Uterus (tissue), 4 donors: ENCODE data around the gene NAGLU. TPM values are rescaled to one million over a fixed set of nuclear protein-coding genes. Genes with fewer than 3 reads are reported as not detected.

Source experiments
- DNase-seq, 2 donors: peaks; one replicate each; pipeline ENCODE4 v3.0.0-alpha.2; 2019 to 2020
- H3K27ac ChIP-seq, 2 donors: fragments of 200-600 bp; sonication (generic); 1 replicate in 1 of 2; 2 replicates in 1 of 2; pipeline ENCODE4 v1.5.1; 2016 to 2018
- H3K27me3 ChIP-seq, 2 donors: fragments of 200-600 bp; sonication (generic); one replicate each; pipeline ENCODE4 v1.5.1; 2018 to 2019; ENCODE audit warnings: control low read depth in 1 of 2
- H3K36me3 ChIP-seq, 2 donors: fragments of 200-600 bp; sonication (generic); one replicate each; pipeline ENCODE4 v1.5.1; 2019; ENCODE audit warnings: control low read depth in 1 of 2
- H3K4me1 ChIP-seq, 2 donors: fragments of 200-600 bp; sonication (generic); one replicate each; pipeline ENCODE4 v1.5.1; 2018 to 2019; ENCODE audit warnings: control low read depth in 1 of 2
- H3K4me3 ChIP-seq, 2 donors: fragments of 200-600 bp; sonication (generic); 1 replicate in 1 of 2; 2 replicates in 1 of 2; pipeline ENCODE4 v1.5.1; 2018 to 2019; ENCODE audit warnings: mild to moderate bottlenecking in 1 of 2
- H3K9me3 ChIP-seq, 2 donors: fragments of 200-600 bp; sonication (generic); one replicate each; pipeline ENCODE4 v1.5.1; 2019; ENCODE audit warnings: control low read depth in 1 of 2
- POLR2A ChIP-seq, 2 donors: fragments of 450-650 bp; IDR thresholded peaks; one replicate each; pipeline ENCODE4 v1.6.1; 2016; ENCODE audit warnings: antibody characterized with exemption in 2 of 2, mild to moderate bottlenecking in 1 of 2, moderate library complexity in 1 of 2
- intact Hi-C: fragments of 100-400 bp; cut with DNase I; formaldehyde crosslinking; loops from one replicate; pipeline ENCODE4 v1.15.1; 2023; ENCODE audit warnings: low total_unique reads
- total RNA-seq, 4 donors: library from RNA; depleted of rRNA in 3 of 4; stranded (reverse); fragments of >200 nt in 3 of 4; gene quantifications; one replicate each; pipeline versions ENCODE4 v1.1.0 to v1.2.4, GENCODE V29; 2014 to 2023
- TF ChIP-seq, protein P1 (sequence below), 4 experiments: fragments of 200-600 bp in 2 of 4; fragments of 450-650 bp in 2 of 4; sonication (generic) in 2 of 4; IDR thresholded peaks; one replicate each; pipeline ENCODE4 v1.5.1; 2016 to 2019; ENCODE audit warnings: antibody characterized with exemption in 4 of 4, mild to moderate bottlenecking in 2 of 4, moderate library complexity in 1 of 4
- donor health status: DM: yes; HTN: yes; CAD: no.

NAGLU gene
- total RNA-seq, 4 donors from 2014 or later: 8.7 to 33.5 (median 25.6) TPM

DNA sequence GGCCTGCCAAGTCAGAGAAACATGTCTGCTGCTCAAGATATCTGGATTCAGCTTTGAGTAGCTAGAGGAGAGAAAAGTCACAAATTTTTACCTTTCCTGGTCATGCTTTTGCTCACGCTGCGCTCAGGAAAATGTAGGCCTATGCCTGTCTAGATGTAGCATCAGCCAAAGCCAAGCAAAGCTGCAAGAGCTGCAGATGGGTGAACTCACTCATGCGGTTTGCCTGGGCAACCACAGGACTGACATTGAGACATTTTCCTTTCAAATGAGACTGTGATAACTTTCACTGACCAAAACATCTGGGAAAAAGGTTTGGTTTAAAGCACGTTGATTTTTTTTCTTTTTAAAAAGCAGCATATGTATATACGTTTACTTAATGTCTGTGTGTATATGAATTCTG, 34.0 kb upstream of the NAGLU start:
- TF ChIP-seq POLR2A (IDR thresholded peaks at IDR 0.05): no peak
- TF ChIP-seq, protein P1, sequence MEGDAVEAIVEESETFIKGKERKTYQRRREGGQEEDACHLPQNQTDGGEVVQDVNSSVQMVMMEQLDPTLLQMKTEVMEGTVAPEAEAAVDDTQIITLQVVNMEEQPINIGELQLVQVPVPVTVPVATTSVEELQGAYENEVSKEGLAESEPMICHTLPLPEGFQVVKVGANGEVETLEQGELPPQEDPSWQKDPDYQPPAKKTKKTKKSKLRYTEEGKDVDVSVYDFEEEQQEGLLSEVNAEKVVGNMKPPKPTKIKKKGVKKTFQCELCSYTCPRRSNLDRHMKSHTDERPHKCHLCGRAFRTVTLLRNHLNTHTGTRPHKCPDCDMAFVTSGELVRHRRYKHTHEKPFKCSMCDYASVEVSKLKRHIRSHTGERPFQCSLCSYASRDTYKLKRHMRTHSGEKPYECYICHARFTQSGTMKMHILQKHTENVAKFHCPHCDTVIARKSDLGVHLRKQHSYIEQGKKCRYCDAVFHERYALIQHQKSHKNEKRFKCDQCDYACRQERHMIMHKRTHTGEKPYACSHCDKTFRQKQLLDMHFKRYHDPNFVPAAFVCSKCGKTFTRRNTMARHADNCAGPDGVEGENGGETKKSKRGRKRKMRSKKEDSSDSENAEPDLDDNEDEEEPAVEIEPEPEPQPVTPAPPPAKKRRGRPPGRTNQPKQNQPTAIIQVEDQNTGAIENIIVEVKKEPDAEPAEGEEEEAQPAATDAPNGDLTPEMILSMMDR (IDR thresholded peaks at IDR 0.05): no peak
- intact Hi-C loops: no loop called here
- Histone ChIP-seq H3K9me3 (no peaks in the 10 kb centered on the region), H3K27me3 (no peaks in the 10 kb centered on the region), H3K4me3 (no peak overlapping the region), H3K36me3 (no peaks in the 10 kb centered on the region), H3K27ac (no peak overlapping the region), H3K4me1 (no peaks in the 10 kb centered on the region)
- DNase-seq: no peak

DNA sequence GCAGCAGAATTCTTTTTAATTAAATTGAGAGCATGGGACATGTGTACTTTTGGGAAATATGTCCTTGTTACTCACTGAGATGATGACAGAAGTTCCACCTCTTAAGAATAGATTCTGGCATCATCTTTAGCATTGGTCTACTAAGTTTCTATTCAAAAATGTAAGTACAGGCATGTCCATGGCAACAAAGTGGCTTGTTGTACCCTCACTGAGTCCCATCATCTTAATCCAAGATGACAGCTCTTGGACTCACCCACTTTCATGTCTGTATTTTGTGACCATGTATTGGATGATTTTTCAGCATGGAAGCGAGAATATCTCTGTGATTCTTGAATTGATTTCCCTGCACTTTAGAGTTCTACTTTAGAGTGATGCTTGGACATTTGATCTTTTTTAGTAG, 33.1 kb upstream of the NAGLU start:
- Histone ChIP-seq H3K36me3 (no peaks in the 10 kb centered on the region), H3K4me1 (no peaks in the 10 kb centered on the region), H3K4me3 (no peak overlapping the region), H3K27me3 (no peaks in the 10 kb centered on the region), H3K27ac (no peak overlapping the region), H3K9me3 (no peaks in the 10 kb centered on the region)
- DNase-seq: no peak
- intact Hi-C loops: no loop called here
- TF ChIP-seq, protein P1 (IDR thresholded peaks at IDR 0.05): no peak
- no peak for TF ChIP-seq POLR2A (IDR thresholded peaks at IDR 0.05)

DNA sequence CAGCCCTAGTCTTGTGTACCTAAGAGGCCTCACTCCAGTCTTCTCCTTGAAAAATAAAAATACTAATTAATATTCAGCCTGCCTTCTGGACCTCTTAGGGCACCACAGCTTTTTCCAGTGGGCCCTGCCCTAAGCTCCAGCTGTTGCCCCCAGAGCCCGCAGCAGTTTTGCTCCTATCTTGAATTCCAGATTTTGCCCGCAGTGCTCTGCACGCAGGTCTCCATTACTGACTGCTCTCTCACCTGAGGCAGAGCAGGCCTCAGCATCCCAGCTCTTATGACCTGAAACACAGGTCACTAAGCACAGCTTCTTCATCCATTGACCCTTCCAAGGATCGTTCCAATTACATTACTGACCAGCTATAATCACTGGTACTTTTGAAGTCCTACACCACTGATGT, 28.4 kb upstream of the NAGLU start:
- TF ChIP-seq POLR2A (IDR thresholded peaks at IDR 0.05): no peak
- TF ChIP-seq, protein P1 (IDR thresholded peaks at IDR 0.05): no peak
- DNase-seq: no peak
- Histone ChIP-seq H3K4me3 (no peak overlapping the region), H3K9me3 (no peaks in the 10 kb centered on the region), H3K36me3 (no peaks in the 10 kb centered on the region), H3K27ac (no peak overlapping the region), H3K4me1 (no peaks in the 10 kb centered on the region), H3K27me3 (no peaks in the 10 kb centered on the region)
- intact Hi-C loops: no loop called here

DNA sequence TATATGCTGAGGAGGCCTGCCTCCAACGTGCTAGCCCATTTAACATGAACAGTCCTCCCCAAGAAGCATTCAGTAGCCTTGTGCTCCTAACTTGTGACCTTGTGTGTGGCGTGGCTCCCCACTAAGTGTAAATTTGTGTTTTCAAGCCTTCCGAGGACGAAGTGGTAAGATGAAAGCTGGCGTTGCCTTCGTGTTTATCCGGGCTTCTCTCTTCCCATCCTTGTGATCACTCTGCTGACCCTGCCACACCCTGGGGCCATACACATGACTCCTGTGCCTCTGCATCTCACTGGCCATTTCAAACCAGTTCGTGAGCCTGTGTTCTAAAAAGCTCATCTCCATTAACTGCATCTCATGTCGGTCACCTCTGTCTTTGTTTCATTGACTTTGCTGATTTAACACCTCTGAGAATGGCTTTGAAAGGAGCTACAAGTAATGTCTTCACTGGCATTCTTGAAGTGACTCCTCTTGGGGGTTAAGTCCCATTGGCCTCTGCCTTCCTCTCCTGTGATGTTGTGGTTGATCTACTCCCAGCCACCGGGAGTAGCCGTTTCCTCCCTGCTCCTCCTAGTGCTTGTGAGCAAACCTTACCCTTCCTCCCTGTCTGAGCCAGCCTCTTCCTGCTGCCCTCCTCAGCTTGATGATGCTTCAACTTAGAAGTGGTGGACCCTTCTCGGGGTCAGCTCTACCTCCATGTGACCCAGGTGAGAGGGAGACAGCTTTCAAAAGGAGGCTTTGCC, 27.4 kb upstream of the NAGLU start:
- no peak for DNase-seq
- Histone ChIP-seq H3K4me1 (no peaks in the 10 kb centered on the region), H3K9me3 (no peaks in the 10 kb centered on the region), H3K27ac (no peak overlapping the region), H3K4me3 (no peak overlapping the region), H3K27me3 (no peaks in the 10 kb centered on the region), H3K36me3 (no peaks in the 10 kb centered on the region)
- no peak for TF ChIP-seq POLR2A (IDR thresholded peaks at IDR 0.05)
- TF ChIP-seq, protein P1 (IDR thresholded peaks at IDR 0.05): no peak
- intact Hi-C loops: no loop called here

DNA sequence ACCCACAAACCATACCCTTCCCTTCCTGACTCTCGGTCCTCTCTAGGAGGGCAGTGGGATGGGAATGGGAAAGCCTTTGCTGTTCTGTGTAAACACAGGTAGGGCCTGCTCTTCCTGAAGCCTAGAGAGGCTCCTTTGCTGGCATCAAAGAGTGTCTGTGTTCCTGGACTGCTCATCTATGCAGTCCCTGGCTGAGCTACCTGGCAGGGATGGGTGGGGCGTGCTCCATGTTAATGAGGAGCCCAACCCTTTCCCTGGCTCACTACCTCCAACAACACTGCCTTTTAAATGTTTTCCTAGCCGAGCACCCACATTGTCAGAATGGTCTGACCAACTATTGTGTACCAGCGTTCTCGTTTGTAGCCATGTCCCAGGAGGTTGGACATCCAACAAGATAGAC, 26.6 kb upstream of the NAGLU start:
- TF ChIP-seq, protein P1 (IDR thresholded peaks at IDR 0.05): no peak
- TF ChIP-seq POLR2A (IDR thresholded peaks at IDR 0.05): no peak
- Histone ChIP-seq H3K36me3 (no peaks in the 10 kb centered on the region), H3K27ac (no peak overlapping the region), H3K9me3 (no peaks in the 10 kb centered on the region), H3K27me3 (no peaks in the 10 kb centered on the region), H3K4me3 (no peak overlapping the region), H3K4me1 (no peaks in the 10 kb centered on the region)
- no peak for DNase-seq
- intact Hi-C loops: no loop called here
